GM21515 (cell line): Measurements from ENCODE around the gene C1orf210.

Source experiments
- ATAC-seq: cut with Tn5 transposase; IDR thresholded peaks from one replicate; pipeline ENCODE4 v1.9.1; 2021; ENCODE audit not compliant: unreplicated experiment

C1orf210 gene

DNA sequence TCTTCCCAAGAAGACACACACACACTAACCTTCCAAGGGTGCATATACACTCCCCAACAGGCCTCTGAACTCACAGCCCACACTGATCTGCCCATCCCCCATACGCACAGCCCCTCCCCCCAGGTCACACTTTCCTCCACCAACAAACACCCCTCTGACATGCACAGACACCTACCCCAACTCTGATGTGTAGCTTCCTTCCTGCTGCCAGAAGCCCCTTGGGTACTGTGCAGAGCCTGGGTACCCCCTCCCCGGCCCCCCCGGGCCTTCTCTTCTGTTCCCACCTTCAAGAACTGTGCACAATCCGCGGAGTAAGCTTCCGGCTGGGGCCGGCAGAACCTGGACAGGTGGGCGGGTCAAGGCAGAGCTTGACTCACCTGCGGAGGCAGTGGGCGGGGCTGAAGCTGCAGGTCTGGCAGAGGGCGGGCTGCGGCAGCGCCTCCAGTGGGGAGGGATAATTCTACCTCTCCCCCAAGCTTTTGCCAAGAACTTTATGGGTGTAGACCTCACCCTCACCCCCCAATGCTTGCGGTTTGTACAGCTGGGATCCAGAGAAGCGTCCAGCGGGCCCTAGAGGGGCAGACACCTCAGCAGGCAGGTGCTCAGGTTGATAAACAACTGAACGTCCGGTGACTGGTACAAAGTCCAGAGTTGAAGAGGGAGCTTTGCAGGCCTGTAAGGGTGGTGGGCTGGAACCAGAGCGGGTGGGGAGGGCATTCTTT, at the start of gene C1orf210:
TSS of gene C1orf210 (minus strand) at position 313 of the 722 bp plus-strand sequence. CDS start 2,311 bp downstream, outside the sequence.
- ATAC-seq, result no peak

DNA sequence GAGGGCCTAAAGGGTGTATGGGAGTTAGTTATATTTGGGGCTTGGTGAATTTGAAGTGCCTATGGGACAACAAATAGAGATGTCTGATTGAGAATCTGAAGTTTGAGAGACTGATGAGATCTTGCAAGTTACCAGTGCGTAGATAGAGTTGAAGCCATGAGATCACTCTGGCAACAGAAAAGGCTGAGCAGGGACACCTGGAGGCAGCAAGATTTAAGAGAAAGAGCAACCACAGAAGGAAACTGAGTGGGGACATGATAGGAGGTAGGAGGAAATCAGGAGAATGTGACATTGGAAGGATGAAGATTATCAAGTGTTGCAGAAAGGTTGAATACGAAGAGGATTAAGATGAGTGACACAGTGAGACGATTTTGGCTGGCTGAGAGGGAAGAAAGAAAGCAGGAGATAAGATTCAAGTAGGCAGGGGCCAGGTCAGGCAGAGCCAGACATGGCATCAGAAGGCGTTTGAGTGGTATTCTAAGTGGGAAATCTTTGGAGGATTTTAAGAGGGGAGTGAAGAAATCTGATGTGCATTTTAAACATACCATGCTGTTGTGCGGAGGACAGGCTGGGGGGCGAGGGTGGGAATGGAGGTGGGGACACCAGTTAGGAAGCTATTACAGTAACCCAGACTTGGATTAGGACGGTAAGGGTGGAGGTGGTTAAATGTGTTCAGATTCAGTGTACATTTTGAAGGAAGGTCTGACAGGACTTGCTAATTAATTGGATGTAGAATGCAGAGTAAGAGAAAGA, 49.2 kb upstream of the C1orf210 start:
- ATAC-seq, result no peak

DNA sequence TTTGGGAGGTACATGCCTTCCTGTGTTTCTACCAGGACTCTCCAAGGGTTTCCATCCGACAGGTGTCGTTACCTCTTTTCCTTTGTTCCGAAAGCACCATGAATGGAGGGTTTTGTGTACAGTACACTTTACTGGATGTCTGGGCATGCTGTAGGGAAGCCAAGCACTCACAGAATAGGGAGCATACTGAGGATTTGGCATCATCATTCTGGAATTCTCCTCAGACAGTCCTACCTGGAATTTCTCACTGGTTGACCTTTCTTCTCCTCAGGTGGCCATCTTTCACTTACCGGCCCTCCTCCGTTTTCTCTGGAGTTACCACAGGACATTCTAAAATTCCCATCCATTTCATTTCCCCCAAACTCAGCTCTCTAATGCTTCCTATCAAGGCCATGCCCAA, 46.3 kb upstream of the C1orf210 start:
- no peak for ATAC-seq

DNA sequence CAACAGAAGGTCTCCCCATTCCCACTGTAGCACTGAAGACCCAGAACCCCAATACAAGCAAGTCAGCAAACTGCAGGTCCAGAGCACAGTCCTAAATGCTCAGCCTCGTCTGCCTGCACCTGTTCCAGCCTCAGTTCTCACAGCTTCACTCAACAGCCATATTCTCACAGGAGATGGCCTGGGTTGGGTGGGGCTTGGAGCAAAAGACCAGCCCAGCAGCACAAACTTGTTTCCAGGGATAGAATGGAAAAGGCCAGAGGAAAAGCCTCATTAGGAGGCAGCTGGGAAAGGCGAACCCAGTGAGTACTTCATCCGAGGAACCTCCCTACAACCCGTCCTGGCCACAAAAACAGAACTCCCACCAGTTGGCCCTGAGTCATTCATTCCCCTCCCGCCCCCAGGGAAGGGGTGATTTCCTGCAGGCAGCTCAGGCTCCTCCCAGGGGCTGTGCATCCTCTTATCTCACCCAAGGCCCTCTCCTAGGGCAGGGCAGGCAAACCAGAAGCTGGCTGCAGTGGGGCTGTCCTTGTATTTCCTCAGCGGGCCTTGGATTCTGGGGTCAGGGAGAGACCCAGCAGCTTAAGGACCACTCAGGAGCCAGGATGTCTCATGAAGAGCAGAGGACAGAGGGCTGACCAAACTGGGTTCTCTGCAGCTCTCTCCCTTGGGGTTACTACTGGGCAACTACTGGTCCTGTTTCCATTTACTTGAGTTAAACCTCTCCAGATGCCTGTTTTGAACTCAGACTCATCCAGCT, 44.8 kb upstream of the C1orf210 start:
- ATAC-seq, result no peak

DNA sequence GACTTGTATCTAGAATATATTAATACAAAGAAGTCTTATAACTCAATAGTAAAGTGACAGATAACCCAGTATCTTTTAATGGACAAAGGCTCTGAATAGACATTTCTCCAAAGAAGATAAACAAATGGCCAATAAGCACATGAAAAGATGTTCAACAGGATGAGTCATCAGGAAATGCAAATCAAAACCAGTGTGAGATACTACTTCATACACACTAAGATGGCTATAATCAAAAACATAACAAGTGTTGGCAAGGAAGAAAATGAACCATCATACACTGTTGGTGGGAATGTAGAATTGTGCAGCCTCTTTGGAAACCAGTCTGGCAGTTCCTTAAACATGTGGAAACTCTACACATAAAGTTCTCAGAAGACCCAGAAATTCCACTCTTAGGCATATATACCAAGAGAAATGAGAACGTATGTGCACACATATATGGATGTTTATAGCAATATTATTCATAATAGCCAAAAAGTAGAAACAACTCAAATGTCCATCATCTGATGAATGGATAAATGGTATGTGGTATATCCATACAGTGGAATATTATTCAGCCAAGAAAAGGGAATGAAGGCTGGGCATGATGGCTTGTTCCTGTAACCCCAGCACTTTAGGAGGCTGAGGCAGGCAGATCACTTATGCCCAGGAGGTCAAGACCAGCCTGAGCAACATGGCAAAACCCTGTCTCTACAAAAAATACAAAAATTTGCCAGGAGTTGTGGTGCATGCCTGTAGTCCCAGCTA, 42.3 kb upstream of the C1orf210 start:
- ATAC-seq, result no peak

DNA sequence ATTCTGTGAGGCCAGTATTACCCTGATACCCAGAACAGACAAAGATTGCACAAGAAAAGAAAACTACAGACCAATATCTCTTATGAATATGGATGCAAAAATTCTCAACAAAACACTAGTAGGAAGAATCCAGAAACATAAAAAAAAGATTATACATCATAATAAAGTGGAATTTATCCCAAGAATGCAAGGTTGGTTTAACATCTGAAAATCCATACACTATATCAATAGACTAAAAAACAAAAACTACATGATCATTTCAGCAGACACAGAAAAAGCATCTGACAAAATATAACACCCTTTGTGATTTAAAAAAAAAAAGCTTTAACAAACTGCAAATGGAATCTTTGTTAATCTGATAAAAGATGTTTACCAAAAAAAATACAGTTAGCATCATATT, 40.0 kb upstream of the C1orf210 start:
- ATAC-seq, result no peak

DNA sequence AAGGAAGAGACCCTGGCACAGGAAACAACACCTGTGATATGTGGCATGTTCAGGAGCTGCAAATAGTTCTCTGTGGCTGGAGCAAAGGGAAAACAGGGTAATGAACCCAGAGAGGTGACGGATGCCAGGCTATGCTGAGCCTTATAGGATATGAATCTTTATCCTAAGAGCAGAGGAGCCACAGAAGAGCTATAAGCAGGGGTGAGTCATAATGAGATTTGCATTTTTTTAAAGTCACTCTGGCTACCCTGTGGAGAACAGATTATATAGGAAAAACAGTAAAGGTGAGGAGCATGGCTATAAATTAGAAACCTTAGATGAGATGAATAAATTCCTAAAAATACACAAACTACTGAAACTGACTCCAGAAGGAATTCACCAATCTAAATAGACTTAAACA, 39.4 kb upstream of the C1orf210 start:
- ATAC-seq, result no peak

DNA sequence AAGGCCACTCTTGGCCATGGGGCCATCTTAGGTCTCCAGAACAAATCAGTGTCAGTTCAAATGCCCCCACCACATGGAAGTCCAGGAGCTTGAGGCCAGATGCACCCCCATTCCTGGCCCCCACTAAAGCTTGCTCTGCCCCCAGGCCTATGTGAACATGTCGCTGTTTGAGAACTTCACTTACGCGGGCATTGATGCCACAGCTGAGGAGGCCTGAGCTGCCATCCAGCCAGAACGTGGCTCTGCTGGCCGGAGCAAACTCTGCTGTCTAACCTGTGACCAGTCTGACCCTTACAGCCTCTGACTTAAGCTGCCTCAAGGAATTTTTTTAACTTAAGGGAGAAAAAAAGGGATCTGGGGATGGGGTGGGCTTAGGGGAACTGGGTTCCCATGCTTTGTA, 37.1 kb upstream of the C1orf210 start:
- ATAC-seq, result no peak

DNA sequence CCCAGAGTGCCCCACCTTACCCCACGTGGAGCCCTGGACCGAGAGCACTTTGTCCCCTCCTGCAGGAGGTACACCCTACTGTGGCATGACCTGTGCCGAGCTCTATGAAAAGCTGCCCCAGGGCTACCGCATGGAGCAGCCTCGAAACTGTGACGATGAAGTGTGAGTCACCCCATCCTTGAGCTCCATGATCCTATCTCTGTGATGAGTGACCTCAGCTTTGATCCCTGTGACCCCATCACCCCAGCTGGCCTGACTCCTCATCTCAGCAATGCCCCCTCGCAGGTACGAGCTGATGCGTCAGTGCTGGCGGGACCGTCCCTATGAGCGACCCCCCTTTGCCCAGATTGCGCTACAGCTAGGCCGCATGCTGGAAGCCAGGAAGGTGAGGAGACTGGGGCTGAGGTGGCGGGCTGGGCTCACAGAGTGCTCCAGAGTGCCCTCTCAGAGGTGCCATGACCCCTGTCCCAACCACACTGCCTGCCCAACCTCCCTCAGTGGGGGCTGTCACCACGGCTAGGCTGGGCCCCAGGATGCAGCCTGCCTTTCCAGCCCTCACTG, 36.0 kb upstream of the C1orf210 start:
- ATAC-seq, result no peak

DNA sequence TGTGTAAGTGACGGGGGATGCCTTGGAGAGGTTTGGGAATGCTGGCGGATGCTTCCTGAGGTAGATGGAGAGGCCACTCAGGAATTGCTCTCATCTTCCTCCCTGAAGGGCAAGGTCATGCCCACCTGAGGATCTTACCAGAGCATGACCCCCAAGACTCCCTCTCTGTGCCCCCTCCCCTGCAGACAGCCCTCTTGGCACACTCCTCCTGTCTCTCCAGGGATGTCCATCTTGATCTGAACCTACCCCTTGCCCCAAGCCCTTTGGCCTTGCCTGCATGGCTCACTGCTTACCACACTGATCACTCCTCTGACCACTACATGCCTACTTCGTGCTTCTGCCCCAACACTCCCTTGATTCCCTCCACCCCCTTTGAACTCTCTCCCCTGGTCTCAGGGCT, 34.4 kb upstream of the C1orf210 start:
- ATAC-seq, result no peak

DNA sequence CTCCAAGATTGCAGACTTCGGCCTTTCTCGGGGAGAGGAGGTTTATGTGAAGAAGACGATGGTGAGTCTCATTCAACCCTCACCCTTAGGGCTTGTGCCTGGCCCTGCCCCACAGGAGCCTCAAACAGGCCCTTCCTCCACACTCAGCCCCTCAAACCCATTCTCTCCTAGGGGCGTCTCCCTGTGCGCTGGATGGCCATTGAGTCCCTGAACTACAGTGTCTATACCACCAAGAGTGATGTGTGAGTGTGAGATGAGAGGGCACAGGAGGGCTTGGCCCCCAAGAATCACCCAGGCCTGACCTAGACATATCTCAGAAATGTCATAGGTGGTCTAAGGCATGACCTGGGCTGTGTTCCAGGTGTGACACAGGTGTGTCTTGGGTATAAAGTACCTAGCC, 33.9 kb upstream of the C1orf210 start:
- ATAC-seq, result no peak

DNA sequence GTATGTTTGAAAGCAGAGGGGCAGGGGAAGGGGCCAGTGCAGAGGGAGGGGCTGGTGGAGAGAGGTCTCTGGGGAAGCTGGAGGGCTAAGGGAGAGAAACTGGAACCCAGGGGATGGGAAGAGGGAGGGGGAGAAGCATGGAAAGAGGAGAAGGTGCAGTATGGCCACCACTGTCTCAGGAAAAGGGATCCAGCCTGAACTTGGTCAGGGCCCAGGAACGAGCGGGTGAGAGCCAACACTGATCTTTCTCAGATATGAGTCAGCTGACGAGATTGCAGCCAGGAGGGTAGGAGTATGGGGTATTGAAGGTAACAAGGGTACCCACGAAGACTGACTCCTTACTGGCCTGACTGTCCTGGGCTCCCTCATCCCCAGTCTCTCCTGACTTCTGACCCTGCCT, 33.5 kb upstream of the C1orf210 start:
- ATAC-seq, result no peak

DNA sequence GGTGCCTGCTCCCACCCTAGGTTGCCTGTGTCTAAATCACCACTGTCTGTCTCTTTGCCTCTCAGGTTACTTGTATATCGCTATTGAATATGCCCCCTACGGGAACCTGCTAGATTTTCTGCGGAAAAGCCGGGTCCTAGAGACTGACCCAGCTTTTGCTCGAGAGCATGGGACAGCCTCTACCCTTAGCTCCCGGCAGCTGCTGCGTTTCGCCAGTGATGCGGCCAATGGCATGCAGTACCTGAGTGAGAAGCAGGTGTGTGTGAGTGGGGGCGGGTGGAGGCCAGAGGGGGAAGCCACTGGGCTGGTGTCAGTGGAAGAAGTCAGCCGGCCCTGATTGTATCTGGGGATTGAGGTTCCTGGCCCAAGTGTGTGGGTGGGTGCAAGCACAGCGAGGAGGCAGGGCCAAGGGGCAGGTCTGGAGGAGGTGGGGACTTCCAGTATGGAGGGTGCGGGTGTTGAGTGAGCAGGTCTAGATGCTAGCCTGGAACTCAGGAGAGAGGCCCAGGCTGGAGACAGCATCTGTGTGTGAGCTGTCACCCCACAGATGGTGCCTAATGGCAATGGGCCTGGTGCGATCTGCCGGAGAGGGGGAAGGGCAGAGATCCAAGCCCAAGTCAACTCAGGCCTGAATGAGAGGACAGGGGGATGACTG, 32.6 kb upstream of the C1orf210 start:
- no peak for ATAC-seq

DNA sequence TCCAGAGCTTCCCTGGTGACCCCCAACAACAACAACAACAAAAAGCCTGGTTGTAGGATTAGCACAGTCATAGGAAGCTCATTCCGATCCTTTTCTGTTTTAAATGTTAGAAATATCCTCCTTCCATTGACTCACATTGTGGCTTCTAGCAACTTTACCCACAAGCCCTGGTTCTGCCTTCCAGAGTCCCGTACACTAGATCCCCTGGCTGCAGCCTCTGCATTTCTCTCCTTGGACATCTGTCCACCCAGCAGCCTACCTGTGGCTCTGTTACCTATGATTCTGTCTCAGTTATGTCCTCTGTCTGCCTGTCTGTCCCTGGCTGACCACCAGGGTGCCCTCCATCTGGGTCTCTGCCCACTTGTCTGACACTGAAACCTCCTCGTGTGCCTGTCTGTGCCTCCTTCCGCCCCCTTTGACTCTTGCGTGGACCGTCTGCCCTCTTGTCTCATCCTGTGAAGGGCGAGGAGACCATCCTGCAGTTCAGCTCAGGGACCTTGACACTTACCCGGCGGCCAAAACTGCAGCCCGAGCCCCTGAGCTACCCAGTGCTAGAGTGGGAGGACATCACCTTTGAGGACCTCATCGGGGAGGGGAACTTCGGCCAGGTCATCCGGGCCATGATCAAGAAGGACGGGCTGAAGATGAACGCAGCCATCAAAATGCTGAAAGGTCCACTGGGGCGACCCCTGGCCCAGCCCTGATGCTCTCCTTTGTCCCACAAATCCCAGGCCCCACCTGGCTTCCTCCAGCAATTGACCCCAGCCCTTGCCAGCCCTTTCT, 31.5 kb upstream of the C1orf210 start:
- no peak for ATAC-seq

DNA sequence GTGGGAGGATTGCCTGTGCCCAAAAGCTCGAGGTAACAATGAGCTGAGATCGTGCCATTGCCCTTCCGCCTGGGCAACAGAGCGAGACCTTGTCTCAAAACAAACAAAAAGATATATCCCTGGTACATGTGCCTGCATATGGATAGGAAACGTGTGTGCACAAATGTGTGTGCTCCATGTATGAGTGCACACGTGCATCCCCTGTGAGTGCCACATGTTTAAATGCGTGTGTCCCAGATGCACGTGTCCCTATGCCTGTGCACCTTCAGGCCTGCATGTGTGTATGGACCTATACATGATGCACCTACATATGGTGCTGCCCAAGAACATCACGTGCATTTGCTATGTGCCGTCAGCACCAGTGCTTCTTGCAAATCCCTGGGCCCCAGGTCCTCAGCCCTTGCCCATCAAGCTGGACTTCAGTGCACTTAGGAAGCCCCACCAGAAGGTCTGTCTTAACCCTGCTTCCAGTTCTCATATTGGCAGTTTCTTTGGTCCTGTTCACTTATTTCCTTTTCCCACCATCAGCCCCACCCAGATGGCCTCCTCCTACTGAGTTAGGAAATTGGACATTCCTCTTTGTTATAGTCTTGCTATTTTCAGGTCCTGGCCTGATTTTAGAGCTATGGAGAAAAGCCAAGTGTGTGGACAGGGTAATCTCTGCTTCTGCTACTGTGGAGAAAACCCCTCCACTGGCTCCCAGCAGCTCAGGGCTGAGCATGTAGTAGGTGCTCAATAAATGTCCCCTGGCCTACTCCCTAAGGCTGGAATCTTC, 30.8 kb upstream of the C1orf210 start:
- ATAC-seq, result no peak

DNA sequence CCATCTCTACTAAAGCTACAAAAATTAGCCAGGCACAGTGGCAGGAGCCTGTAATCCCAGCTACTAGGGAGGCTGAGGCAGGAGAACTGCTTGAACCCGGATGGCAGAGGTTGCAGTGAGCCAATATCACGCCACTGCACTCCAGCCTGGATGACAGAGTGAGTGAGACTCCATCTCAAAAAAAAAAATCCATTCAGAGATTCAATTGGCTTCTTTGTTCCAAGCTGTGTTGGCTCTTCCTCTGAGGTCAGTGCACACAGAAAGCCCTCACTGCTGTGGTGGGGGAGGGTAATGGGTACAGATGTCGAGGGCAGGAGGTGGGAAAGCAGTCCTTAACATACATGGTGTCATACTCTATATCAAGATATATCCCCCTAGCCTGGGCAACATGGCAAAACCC, 30.1 kb upstream of the C1orf210 start:
- ATAC-seq, result no peak

DNA sequence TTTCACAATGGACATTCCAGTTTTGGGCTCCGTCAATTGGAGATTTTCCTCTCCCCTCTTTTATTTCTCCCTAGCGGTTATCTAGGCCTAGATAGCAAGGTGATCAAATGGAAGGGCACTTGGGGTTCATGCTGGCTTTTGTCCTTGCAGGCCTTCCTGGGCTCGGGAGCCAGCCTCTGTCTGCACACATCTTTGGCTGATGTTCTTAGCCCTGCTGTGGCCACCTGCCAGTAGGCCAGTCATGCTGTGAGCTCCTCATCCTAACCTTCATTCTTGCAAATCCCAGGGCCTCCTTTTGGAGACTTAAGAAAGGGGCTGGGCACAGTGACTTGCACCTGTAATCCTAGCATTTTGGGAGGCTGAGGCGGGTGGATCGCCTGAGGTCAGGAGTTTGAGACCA, 28.9 kb upstream of the C1orf210 start:
- no peak for ATAC-seq

DNA sequence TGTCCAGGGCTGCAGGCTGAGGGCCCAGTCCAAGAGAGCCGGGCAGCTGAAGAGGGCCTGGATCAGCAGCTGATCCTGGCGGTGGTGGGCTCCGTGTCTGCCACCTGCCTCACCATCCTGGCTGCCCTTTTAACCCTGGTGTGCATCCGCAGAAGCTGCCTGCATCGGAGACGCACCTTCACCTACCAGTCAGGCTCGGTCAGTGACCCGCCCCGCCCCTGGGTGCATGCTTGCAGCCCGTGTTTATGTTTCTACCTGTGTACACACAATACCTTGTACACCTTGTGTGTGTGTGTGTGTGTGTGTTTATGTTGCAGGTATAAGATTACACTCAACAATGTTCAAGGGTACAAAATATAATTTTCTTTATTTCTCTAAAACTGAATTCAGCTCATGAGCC, 28.4 kb upstream of the C1orf210 start:
- ATAC-seq, result no peak
